GM19395 (cell line): ENCODE data around the gene PRSS38.

ENCODE experiments used
- ATAC-seq: cut with Tn5 transposase; IDR thresholded peaks from one replicate; pipeline ENCODE4 v1.9.1; 2021; ENCODE audit warnings: mild to moderate bottlenecking, moderate library complexity; ENCODE audit not compliant: unreplicated experiment

The PRSS38 gene

DNA sequence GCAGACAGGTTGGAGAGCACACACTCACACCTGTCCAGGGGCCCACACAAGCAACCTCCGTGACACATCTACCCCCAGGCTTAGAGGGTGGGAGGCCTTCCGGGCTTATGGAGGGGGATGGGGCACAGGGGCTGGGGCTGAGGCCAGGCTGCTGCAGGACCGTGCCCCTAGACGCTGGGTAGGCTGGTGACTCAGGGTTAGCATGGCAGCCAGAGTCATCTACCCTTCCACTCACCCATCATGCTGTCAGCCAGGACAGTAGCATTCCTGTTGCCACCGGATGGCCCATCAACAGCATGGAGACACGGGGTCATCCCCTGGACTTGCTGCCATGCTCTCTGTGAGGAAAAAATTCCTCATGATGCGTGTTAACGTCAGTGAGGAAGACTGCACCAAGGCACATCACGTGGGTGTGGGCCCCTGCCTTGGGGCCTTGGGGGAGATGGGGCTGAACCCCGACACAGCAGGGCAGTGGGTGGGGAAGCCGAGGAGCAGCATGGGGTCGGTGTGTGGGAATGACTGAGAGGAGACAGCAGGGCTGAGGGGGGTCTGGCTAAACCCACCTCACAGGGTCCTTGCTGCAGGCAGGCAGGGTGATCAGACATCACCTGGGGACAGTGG, 79.5 kb downstream of the PRSS38 start:
- ATAC-seq: no peak
